ENCODE results near the gene ULK1. TPM values are rescaled to one million over a fixed set of nuclear protein-coding genes. Genes with fewer than 3 reads are reported as not detected.

The ULK1 gene
- polyA plus RNA-seq, 3 donors, result 1.0 to 75.1 (median 1.3) TPM

DNA sequence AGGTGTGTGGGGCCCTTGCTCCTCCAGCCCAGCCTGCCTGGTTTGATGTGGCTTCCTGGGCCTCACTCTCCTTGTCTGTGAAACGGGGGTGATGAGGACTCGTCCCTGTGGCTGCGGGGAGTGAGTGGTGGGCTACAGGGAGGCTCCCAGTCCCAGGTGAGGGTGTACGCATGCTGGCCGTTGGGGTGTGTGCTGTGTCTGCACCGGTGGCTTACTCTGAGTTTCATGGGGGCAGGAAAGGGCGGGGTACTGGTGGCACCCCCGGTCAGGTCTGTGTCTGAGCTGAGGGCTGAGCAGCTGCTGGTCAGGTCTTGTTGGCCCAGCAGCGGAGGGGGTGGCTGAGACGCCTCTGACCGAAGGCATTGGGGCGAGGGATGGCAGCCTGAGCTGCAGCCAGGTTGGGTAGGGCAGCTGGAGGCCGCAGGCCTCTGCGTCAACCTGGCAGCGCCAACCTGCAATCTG, 11.2 kb downstream of the ULK1 start:
- Mint-ChIP-seq H3K4me3 (no peak overlapping the region), H3K4me1 (peaks cover 5% of the 10 kb centered on the region), H3K36me3 (peaks cover 23 to 66% of the 10 kb centered on the region in 2 donors), H3K27me3 (ENCODE audit: low read depth in 3 of 3) (peaks cover 0 to 4% (median 2%) of the 10 kb centered on the region in 3 donors), H3K9me3 (no peaks in the 10 kb centered on the region), H3K27ac (peak overlapping the region in 2 of 7 donors; percentile 10 to 33)
- no peak overlapping the region for H3K4me2 ChIP-seq (replicated peaks; ENCODE audit: extremely low read depth, low read length, poor library complexity, severe bottlenecking)
- H3K27ac ChIP-seq (ENCODE audit: low read depth in 1 of 2, low read length in 2 of 2), result no peak overlapping the region
- H3K79me2 ChIP-seq (ENCODE audit: insufficient read depth, low read length), result peaks cover 44% of the 10 kb centered on the region
- H3K4me1 ChIP-seq (ENCODE audit: control insufficient read depth in 1 of 2, insufficient read depth in 2 of 2, low read length in 2 of 2), result peaks cover 4 to 10% of the 10 kb centered on the region in 2 donors
- TF ChIP-seq, protein P1, sequence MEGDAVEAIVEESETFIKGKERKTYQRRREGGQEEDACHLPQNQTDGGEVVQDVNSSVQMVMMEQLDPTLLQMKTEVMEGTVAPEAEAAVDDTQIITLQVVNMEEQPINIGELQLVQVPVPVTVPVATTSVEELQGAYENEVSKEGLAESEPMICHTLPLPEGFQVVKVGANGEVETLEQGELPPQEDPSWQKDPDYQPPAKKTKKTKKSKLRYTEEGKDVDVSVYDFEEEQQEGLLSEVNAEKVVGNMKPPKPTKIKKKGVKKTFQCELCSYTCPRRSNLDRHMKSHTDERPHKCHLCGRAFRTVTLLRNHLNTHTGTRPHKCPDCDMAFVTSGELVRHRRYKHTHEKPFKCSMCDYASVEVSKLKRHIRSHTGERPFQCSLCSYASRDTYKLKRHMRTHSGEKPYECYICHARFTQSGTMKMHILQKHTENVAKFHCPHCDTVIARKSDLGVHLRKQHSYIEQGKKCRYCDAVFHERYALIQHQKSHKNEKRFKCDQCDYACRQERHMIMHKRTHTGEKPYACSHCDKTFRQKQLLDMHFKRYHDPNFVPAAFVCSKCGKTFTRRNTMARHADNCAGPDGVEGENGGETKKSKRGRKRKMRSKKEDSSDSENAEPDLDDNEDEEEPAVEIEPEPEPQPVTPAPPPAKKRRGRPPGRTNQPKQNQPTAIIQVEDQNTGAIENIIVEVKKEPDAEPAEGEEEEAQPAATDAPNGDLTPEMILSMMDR (IDR thresholded peaks at IDR 0.05), result no peak
- H4K20me1 ChIP-seq (ENCODE audit: insufficient read depth, low read length), result peaks cover 98% of the 10 kb centered on the region
- no peaks in the 10 kb centered on the region for H3K27me3 ChIP-seq (ENCODE audit: control insufficient read depth in 2 of 2, insufficient read depth in 2 of 2, low read length in 2 of 2)
- 97% methylated on average over 15 of the region's 15 CpGs for WGBS (ENCODE audit: insufficient coverage)
- no peak for DNase-seq
- no peak overlapping the region for H3K4me3 ChIP-seq (replicated peaks in 1 of 3; ENCODE audit: low read depth in 2 of 3, low read length in 3 of 3)
- no peaks in the 10 kb centered on the region for H3K9me3 ChIP-seq (replicated peaks in 1 of 2; ENCODE audit: control insufficient read depth in 1 of 2, insufficient read depth in 1 of 2, low read length in 2 of 2)
- peaks cover 37 to 75% of the 10 kb centered on the region in 2 donors for H3K36me3 ChIP-seq (replicated peaks in 1 of 2; ENCODE audit: control insufficient read depth in 1 of 2, insufficient read depth in 2 of 2, low read length in 2 of 2)
- intact Hi-C loops (cut with micrococcal nuclease), result no loop called here
- no peak overlapping the region for H3K9ac ChIP-seq (ENCODE audit: insufficient read depth, low read length, poor library complexity, severe bottlenecking)
- no peak overlapping the region for H2AFZ ChIP-seq (ENCODE audit: insufficient read depth, low read depth, low read length, poor library complexity, severe bottlenecking)

DNA sequence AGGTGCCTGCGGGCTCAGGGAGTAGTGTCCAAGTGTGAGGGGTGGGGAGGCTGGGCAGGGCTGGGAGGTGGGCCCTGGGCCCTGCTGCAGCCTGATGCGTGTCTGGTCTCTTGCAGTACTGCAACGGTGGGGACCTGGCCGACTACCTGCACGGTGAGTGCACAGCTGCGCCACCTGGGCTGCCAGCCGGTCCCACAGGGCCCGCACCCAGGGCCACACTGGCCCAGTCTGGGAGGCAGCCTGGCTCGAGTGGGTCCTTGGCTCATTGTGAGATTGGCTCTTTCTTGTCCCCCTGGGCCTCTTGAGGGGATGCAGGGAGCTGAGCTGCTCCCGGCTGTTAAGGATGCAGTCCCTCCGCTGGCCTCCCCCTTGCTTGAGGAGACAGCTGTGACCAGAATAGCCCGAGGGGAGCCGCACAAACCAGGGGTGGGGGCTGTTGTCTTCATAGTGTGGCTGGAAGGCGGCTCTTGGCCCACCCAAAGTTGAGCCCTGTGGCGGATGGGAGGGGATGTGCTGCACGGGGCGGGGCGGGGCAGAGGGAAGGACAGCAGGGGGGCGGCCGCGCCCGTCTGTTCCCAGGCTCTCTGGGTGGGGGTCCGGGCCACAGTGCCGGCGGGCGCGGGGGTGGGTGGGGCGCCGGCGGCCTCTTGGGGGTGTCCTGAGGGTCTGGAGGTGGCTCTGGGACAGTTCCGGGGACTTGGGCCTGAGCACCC, 13.1 kb downstream of the ULK1 start:
- Histone ChIP-seq H3K4me3 (replicated peaks in 1 of 3; ENCODE audit: low read depth in 2 of 3, low read length in 3 of 3) (no peak overlapping the region), H3K36me3 (replicated peaks in 1 of 2; ENCODE audit: control insufficient read depth in 1 of 2, insufficient read depth in 2 of 2, low read length in 2 of 2) (peaks cover 49 to 88% of the 10 kb centered on the region in 2 donors), H3K27ac (ENCODE audit: low read depth in 1 of 2, low read length in 2 of 2) (no peak overlapping the region), H3K4me1 (ENCODE audit: control insufficient read depth in 1 of 2, insufficient read depth in 2 of 2, low read length in 2 of 2) (no peaks in the 10 kb centered on the region), H3K9ac (ENCODE audit: insufficient read depth, low read length, poor library complexity, severe bottlenecking) (no peak overlapping the region), H2AFZ (ENCODE audit: insufficient read depth, low read depth, low read length, poor library complexity, severe bottlenecking) (no peak overlapping the region), H4K20me1 (ENCODE audit: insufficient read depth, low read length) (peaks cover 98% of the 10 kb centered on the region), H3K9me3 (replicated peaks in 1 of 2; ENCODE audit: control insufficient read depth in 1 of 2, insufficient read depth in 1 of 2, low read length in 2 of 2) (no peaks in the 10 kb centered on the region), H3K79me2 (ENCODE audit: insufficient read depth, low read length) (peaks cover 28% of the 10 kb centered on the region), H3K4me2 (replicated peaks; ENCODE audit: extremely low read depth, low read length, poor library complexity, severe bottlenecking) (no peak overlapping the region), H3K27me3 (ENCODE audit: control insufficient read depth in 2 of 2, insufficient read depth in 2 of 2, low read length in 2 of 2) (no peaks in the 10 kb centered on the region)
- intact Hi-C loops (cut with micrococcal nuclease), result no loop called here
- H3K4me1 Mint-ChIP-seq, result no peaks in the 10 kb centered on the region
- TF ChIP-seq, protein P1 (IDR thresholded peaks at IDR 0.05), result no peak
- H3K27ac Mint-ChIP-seq, result no peak overlapping the region
- 98% methylated on average over 26 of the region's 31 CpGs for WGBS (ENCODE audit: insufficient coverage)
- H3K4me3 Mint-ChIP-seq, result no peak overlapping the region
- DNase-seq, result no peak
- no peaks in the 10 kb centered on the region for H3K9me3 Mint-ChIP-seq
- H3K27me3 Mint-ChIP-seq (ENCODE audit: low read depth in 3 of 3), result peaks cover 0 to 4% (median 2%) of the 10 kb centered on the region in 3 donors
- H3K36me3 Mint-ChIP-seq, result peaks cover 35 to 74% of the 10 kb centered on the region in 2 donors

Data from CD14-positive monocyte (primary cell).